HG02763 (cell line): ENCODE results near the gene NR1I3.
"Not testable (repeated sequence)": the region's sequence is repeated elsewhere in the genome, so short reads cannot be mapped to it uniquely, and the experiment has no call there.

Experiments
- ATAC-seq: cut with Tn5 transposase; IDR thresholded peaks from one replicate; pipeline ENCODE4 v1.9.1; 2021; ENCODE audit warnings: mild to moderate bottlenecking, moderate library complexity; ENCODE audit not compliant: unreplicated experiment

NR1I3 gene

DNA sequence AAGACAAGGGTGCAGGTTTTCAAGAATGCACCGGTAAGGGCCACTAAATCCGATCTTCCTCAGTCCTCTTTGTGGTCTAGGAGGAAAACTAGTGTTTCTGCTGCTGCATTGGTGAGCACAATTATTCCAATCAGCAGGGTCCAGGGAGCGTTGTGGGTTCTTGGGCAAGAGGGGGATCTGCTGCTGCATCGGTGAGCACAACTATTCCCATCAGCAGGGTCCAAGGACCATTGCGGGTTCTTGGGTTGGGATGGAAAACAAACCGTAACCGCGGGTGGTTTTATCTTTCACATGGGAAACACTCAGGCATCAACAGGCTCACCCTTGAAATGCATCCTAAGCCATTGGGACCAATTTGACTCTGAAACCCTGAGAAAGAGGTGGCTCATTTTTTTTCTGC is 13.6 kb upstream of the NR1I3 start:
- ATAC-seq = no peak

DNA sequence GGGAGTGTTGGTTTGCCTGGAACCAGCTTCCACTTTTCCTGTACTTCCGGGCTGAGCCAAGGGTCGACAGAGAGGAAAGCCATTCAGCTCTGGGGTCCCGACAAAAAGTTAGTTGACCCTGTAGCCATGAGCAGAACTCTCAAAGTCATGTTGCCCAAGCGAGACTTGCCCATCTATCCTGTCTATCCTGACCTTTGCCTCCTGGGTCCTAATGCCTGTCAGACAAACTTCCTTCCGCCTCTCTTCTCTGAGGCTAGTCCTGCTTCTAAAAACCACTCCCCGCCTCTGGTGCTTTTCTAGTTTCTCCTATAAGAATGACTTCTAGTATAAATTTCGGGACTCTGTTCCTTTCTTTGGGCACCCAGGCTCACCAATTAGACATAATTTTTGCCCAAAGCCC is 12.8 kb upstream of the NR1I3 start:
- no peak for ATAC-seq

DNA sequence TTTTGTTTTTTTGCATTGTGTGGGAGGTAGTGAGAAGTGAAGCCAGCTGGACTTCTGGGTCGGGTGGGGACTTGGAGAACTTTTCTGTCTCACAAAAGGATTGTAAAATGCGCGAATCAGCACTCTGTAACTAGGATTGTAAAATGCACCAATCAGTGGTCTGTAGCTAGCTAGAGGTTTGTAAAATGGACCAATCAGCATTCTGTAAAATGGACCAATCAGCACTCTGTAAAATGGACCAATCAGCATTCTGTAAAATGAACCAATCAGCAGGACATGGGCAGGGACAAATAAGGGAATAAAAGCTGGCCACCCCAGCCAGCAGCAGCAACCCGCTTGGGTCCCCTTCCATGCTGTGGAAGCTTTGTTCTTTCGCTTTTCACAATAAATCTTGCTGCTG is 12.1 kb upstream of the NR1I3 start:
- not testable (repeated sequence) for ATAC-seq

DNA sequence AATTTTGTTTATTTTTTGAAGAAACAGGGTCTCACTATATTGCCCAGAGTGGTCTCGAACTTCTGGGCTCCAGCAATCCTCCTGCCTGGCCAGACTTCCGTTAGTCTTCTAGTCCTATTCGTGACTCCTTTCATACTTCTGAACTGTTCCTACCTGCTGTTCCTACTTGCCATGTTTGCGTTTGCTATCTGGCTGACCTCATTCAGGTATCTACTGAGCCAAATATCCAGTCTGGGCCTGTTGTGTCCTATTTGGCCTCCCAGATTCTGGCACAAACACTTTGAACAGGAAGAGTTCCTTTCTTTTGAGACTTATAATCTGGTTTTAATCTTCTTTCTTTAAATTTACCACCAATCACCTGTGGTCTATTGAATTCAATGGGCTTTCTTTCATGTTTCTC is 6.9 kb upstream of the NR1I3 start:
- no peak for ATAC-seq

DNA sequence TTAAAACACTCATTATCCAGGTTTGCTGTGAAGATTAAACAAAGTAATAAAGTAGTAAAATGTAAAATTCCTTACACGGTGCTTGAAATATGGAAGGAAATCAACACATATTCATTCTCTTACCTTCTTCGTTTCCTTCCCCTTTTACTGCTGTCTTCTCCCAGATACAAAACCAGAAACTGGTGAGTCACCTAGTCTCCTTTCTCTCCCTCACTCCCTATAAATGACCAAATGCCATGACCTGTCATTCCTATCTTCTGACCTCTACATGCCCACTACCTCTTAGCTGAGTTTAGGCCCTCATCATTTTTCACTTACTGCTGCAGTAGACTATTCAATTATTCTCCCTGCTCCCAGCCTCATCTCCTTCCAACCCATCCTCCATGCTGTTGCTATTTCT is 4.3 kb upstream of the NR1I3 start:
- no peak for ATAC-seq

DNA sequence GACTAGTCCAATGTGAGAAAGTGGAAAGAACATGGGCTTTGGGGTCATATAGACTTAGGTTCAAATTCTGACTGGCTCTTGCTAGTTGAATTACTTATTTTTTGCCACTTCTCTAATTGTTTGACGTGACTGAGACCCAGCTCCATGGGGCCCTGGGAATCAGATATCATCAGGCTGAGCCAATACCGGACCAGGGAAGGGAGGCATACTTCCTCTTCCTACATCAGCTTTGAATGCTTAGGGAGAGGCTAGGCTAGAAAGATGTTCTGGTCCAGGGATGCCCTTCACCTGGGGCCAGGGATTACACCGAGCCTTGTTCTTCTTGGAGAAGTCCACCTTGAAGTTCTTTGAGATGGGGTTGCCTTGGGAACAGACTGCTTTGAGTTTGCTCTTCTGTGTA is 3.7 kb upstream of the NR1I3 start:
- ATAC-seq = no peak

DNA sequence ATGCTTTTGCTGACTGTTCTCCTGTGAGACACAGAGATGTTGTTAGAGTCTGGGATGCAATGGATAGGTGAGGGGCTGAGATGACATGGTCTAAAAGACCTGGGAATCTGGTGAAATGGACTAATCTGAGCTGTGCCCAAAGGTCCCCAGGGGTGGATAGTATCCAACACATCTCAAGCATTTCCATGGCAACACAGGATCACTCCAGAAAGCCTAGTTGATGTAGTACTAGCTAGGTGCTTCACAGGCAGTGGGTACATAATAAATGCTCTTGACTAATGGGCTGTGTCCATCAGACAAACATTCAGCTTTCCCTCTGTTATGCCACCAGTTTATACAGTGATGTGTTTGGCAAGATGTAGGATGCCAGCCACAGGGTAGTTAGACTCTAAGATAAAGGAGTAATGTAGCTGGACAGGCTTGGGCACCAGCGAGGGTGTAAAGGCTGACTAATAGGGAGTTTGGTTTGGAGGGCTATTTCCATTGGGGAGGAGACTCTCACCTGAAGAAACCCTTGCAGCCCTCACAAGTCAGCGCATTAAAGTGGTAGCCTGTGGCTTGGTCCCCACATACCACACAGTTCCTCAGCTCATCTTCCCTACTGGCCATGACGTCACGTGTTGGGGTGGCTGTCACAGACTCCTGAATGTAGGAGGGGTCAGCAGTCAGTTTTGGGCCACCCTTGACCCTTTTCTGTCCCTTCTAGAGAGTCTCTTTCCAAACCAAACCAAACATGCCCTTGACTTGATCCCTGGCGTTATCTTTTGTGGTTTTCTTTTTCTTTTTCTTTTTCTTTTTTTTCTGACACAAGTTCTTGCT is 1.8 kb downstream of the NR1I3 start:
- no peak for ATAC-seq

DNA sequence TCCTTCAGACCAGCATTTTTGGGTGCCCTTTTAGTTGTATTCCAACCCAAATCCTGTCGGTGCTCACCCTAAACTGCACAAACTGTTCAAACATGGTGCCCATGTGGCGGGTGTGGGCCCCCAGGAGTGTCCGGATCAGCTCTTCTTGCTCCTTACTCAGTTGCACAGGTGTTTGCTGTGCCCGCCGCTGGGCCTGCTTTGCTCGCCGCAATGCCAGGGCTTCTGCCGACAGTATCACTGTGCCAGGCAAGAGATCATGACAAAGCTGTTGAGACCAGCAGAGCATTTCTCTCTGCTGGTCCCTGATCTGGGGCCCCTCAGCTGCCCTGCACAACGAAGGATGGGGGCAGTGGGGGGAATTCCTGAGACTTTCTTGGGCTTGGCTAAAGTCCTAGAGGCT is 4.9 kb downstream of the NR1I3 start:
- ATAC-seq = no peak

DNA sequence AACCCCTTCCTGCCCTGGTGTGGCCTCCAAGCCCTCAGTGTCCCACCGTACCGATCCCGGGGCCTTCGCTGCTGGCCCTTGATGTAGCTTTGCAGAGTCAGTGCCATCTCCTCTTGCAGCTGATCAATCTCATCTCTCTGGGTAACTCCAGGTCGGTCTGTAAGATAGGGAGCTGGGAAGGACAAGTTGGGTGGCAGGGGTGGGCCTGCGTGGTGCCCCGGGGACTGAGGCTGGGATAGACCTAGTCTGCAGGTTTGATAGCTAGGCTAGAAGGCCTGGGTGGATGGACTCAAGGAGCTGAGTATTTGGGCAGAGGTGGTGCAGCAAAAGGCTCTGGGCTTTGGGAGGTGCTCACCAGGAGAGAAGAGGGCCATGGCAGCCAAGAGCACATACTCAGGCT is 7.2 kb downstream of the NR1I3 start:
- no peak for ATAC-seq

DNA sequence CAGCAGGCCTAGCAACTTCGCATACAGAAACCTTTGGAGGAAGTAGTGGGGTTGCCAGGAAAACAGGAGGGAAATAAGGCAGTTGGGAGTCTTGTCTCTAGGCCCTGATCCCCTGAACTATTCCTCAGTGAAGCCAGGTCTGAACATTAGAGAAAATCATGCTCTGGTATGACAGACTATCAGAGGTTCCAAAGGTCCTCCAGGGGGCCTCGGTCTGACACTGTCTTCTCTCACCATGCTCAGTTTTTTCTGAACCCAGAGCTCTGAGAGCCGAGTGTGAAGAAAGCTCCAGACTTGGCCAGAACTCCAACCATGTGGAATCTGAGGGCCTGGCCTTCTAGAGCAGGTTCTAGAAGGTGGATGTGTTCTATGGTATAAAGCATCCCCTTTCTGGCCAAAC is 8.1 kb downstream of the NR1I3 start:
- no peak for ATAC-seq

DNA sequence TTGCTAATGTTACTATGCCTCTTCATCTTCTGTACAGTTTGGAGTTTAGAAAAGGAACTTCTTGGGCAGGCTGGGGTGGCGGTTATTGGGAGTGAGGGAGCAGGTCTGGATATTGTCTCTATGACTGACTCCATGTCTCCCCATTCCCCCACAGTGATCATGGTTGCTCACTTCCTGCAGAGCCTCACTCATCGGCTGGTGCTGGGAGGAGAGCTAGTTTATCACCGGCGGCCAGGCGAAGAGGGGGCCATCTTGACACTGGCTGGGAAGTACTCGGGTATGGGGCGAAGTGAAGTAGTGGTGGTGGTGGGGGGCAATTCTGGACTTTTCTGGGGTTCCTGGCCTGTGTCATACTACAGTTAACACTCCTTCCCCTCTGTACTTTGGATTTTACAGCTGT is 10.0 kb downstream of the NR1I3 start:
- no peak for ATAC-seq

DNA sequence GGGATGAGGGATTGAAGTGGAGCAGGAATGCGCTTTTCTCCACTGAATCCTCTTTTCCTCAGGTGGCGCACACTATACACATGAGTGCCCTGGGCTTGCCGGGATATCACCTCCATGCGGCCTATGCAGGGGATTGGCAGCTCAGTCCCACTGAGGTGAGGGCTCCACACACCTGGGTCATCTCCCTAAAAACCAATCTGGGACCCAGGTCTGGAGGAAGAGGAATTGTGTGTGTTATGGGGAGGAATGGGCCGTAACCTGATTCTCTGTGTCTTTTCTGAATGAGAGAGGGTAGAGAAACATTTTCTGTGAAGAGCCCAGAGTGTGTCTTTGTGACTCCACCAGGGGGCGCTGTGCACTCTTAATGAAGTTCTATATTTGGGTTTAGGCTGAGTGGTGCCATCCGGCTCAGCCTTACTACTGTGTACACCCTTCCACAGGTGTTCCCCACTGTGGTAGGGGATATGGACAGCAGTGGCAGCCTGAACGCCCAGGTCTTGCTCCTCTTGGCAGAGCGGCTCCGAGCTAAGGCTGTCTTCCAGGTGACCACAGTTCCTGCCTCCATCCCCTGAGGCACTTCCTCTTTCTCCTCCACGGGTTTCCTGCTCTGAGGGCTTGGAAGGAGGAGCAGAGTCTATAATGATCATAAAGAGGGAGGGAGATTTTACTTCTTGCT is 10.7 kb downstream of the NR1I3 start:
- peak; percentile 30 for ATAC-seq

DNA sequence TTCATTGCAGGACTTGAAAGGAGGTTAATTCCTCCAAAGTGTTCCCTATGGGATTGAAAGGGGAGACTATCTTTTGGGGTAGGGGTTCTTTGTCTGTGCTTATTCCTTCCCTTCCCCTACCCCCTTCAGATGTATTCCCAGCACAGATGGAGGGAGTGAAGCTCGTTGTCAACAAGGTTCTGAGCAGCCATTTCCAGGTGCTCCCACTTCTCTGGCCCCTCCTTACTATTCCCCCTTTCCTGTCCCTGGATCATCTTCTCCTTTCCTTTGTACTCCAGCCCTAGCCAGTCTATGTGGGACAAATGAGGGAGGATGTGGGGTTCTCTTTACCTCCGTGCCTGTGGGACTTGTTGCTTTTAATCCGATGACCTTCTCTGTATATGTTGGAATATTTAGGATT is 11.2 kb downstream of the NR1I3 start:
- no peak for ATAC-seq

DNA sequence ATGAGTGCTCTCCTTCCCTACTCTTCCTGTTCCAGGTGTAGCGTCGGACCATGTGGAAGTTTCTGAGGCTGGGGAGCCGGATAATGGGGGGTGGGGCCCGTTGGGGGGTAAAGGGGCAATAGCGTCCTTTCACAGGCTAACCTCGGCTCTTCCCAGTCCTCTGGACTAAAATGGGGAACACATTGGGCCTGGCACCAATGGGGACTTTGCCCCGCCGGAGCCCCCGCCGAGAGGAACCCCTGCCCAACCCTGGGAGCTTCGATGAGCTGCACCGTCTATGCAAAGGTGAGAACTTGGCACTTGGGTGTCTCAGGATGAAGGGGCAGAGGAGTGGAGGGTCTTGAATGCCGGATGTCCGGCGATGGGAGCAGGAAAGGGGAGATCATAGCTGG is 11.7 kb downstream of the NR1I3 start:
- no peak for ATAC-seq

DNA sequence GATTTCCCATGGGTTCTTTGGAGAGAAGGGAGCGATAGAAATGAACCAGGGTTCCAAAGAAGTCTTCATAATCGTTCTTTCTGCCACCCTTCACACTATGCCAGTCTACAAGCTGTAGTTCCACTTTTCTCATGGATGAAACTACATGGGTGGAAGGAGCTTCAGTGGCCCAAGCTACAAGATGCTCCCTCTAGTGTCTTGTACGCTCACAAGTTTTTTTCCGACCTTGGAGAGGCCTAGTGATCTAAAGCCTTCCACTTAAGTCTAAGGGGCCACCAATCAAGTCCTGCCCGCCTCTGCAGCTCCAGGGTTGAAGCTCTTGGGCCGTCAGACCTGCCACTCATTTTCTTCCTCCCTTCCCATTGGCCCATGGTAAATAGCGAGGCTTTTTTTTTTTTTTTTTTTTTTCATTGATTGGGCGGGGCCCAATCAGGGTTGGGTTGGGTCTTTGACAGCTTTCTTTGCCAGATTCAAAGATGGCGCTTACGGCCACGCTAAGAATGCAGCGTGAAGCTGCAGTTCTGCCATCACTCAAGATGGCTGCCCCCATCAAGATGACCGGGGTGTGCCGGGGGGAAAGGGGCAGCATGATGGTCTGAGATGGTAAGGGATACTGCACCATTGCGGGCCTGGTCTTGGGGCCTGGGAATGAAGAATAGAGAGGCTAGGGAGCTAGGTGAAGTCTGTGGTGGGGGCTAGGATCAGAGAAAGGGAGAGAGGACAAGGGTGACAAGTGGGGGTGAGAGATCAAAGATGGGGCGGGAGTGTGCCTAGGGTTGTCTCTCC is 12.3 kb downstream of the NR1I3 start, which contains the start of gene TOMM40L:
TOMM40L (plus strand) TSS at position 527 of the 786 bp plus-strand sequence. CDS start 430 bp downstream, outside the sequence.
- peak; percentile 94 for ATAC-seq

DNA sequence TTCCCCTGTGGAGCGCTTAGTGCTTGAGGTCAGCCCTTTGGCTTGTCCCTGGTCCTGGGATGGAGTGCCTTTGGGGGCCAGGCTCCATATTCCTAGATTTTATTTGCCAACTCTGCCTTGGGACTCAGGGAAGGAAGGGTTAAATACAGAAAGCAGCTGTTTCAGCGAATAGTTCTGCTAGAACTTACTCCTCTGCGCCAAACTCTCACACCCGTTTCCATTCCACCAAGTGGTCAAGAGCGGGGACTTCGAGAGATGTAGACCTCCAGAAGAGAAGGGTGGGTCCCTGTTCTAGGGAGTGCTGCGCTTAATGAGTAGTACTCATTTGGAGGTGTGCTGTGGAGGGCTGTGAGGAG is 12.8 kb downstream of the NR1I3 start:
- ATAC-seq = no peak

DNA sequence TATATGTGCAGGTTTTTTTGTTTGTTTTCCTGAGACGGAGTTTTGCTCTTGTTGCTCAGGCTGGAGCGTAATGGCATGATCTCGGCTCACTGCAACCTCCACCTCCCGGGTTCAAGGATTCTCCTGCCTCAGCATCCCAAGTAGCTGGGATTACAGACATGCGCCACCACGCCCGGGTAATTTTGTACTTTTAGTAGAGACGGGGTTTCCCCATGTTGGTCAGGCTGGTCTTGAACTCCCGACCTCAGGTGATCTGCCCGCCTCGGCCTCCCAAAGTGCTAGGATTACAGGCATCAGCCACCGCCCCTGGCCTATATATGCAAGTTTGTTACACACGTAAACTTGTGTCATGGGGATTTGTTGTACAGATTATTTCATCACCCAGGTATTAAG is 13.3 kb downstream of the NR1I3 start:
- ATAC-seq = not testable (repeated sequence)

DNA sequence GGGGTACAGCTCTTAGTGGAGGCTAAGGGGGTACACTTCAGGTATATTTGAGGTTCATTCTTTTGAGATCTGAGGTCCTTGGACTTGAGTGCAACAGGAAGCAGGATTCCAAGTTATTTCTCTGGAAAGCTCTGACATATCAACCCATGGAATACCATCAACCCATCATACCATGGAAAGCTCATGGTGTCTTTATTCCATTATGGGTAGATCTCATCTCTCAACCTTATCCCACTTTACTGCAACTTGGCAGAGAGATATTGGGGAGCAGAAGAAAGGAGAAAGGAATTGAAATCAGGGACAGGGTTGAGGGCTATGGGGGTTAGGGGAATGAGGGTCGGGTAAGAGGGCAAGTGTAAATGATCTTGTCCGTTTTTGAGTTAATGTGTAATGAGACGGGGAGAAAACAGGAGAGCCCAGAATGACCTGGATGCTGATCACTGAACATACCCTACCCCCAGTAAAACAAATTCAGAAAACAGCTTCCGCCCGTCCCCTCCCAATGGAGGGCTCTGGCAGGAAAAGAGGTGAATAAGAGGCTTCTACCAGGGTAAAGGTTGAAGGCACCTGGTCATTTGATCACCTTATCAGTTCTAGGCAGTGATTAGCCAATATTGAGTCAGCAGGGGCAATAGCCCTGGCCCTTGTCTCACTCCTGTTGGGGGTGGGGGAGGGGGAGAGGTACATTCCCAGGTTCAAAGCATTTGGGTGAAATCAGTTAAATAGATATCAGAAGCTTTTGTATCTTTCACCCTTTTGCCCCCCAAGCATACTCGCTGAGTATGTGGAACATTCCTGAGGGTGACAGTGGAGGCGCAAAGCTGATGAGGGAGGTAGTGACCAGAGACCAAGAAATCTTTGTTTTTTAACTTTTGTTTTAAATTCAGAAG is 14.0 kb downstream of the NR1I3 start:
- no peak for ATAC-seq

DNA sequence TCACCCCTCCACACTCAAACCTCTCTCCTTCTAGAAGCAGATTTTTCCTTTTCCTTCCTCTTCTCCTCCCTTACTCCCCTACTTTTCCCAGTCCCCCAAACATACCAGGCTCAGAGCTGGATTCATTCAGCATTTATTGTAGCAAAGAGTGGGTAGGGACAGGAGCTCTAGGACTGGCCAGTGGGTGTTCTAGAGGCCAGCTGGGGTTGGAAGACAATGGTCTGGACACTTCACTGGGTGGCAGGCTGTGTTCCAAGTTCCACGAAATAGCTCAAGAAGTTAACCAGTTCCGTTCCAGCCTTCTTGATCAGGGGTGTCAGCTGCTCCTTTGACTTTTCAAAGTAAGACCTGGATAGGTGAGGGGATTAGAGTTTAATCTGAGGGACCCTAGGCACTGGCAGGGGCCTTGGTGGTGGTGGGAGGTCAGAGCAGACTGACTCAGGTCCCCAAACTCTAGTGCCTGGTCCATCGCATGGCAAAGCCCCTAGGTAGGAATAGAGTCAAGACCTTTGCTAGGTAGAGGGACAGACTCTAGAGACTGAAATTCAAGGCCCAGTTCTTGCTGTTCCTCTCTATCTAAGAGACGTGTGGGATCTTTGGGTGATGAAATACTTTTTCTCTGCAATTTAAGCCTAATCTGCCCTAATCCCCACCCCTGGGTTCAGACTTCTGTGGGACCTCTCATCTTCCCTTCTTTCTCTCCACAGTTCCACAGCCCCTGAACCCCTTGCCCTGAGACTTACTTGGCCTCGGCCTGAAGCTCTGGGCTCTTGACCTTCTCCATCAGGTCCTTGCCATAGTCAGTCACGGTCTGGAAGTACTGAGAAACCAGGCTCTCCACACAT is 15.6 kb downstream of the NR1I3 start:
- no peak for ATAC-seq

DNA sequence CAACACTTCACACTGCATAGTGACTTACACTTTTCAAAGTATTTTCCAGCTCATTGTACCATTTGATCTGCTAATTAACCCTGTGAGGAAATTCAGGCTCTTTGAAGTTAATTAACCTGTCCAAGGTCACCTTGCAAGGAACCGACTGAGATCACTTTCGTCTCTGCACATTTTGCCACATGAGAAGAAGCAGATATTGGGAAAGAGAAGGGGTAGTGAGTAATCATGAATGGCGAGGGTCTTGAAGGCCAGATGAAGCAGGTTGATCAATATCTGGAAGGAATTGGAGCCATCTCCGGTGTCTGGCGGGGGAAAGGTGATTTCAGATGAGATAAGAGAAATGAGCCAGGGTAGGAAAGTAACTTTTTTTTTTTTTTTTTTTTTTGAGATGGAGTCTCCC is 18.0 kb downstream of the NR1I3 start:
- no peak for ATAC-seq
